ELF-1 (cell line): ENCODE results near the gene RNU1-4.
A peak's percentile ranks its signal among the peaks of the same experiment; 100 is the strongest.
"Not testable (repeated sequence)": the region's sequence is repeated elsewhere in the genome, so short reads cannot be mapped to it uniquely, and the experiment has no call there.

Source experiments
- DNase-seq: peaks from one replicate; pipeline ENCODE4 v3.0.0-alpha.2; 2016; ENCODE audit warnings: low read depth, low spot score

Gene RNU1-4

GRCh38 chr1:16740047-16740964 is at the start of gene RNU1-4:
Gene RNU1-4 (plus strand): TSS chr1:16740516.
- DNase-seq: not testable (repeated sequence)

DNA sequence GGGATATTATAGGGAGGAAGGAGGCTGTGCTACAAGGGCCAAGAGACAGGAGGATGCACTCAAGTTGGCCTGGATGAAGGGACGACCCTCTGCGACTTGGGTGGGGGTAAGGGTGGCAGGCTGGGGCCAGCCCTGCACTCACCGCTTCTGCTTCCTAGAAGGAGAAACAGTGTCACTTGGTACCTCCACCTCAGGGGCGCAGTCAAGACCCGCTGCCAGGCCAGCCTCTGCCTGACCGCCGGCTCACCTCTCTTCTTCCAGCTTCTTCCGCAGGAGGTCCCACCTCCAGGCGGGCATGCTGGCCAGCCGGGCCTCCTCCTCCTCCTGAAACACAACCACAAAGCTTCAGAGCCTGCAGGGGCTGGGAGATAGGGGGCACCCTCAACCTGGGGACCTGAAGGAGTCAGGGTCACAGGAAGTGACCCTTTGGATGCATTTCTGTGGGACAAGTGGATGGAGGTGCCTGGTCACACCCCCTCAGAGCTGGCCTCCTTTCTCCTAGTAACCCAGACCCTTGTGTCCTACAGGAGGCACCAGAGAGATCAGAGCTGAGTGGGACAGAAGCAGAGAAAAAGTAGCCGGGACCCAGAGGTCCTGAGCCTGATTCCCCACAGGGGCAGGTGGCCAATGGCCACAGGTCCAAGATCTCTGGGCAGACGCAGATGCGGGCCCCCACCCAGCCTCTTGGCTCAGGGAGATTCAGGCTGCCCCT is 49.2 kb upstream of the RNU1-4 start:
- not testable (repeated sequence) for DNase-seq

DNA sequence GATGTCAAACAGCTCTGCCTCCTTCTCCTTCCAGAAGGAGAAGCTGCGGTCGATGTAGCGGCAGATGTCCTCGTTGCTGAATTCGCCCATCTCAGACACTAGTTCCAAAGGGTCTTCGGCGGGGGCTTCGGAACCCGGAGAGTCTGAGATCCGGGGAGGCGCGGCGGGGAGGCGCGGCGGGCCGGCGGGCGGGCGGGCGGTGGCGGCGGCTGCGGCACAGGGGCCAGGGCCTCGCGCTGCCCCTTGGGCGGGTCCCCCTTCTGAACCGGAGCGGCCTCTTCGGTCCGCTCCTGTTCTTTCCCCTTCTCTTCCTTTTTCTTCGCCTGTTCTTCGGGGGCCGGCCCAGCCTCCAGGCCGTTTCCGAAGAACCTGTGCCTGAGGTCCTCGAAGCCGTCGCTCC is 48.0 kb upstream of the RNU1-4 start:
- DNase-seq: not testable (repeated sequence)

- not testable (repeated sequence) for DNase-seq
Measured at GRCh38 chr1:16692717-16693448, 47.4 kb upstream of the RNU1-4 start.

DNA sequence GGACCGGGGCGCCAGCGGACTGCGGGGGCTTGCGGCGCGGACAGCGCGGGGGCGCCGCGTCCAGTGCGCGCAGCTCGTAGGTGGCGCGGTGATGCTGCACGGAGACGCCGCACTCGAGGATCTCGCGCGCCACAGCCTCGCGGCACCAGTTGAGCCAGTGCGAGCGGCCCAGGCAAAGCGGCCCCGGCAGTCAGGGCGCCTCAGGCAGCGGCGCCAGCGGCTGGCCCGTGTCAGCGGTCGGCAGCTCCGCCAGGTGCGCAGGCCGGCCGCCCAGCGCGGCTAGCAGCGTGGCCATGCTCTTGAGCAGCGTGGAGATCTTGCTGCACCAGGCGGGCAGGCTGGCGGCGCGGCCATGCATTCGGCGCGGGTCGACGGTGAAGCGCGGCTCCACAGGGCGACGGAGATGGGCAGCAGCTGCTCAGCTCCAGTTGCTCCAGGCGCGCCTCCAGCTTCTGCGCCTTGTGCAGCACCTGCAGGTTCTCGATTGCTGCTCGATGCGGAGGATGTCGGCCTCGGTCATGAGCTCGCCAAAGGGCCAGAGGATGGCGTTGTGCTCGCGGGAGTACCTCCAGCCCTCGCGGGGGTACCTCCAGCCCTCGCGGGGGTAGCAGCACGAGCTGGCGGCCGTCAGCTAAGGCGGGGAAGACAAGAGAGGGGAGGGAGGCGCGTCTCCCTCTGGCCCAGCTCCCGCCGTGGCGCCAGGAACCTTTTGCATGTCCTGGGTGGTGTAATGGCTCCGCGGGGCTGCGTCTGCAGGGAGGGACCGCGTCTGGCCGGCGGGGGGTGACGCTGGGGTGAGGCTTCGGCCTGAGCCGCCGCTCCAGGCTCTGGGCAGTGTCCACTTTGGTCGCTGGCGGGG is 46.6 kb upstream of the RNU1-4 start:
- DNase-seq: not testable (repeated sequence)

GRCh38 chr1:16694308-16694702 is 46.0 kb upstream of the RNU1-4 start:
- not testable (repeated sequence) for DNase-seq

GRCh38 chr1:16696507-16697150 is 43.7 kb upstream of the RNU1-4 start:
- DNase-seq: peak; percentile 39

GRCh38 chr1:16697152-16697551 is 43.2 kb upstream of the RNU1-4 start:
- DNase-seq: not testable (repeated sequence)

- DNase-seq: not testable (repeated sequence)
Measured at GRCh38 chr1:16699440-16699839, 40.9 kb upstream of the RNU1-4 start.

- DNase-seq: not testable (repeated sequence)
Measured at GRCh38 chr1:16700138-16700895, 40.0 kb upstream of the RNU1-4 start.

- not testable (repeated sequence) for DNase-seq
Measured at GRCh38 chr1:16701189-16701588, 39.1 kb upstream of the RNU1-4 start.

DNA sequence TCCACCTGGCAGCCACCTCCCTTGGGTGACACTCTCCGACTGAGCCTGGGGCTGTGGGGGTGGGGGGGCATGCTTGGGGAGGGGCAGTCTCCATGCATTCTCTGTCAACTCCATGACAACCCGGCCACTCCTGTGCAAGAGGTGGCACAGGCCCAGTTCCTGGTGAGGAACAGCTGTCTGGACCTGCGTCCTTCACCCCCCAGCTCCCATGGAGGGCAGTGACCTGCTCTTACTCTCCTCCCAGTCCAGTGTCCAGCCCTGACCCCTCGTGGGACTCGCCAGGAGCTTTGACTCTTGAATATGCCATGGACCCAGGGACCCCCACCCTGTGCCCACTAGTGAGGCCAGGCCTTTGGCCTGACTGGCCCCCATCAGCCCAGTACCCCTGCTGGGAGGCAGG is 38.0 kb upstream of the RNU1-4 start:
- DNase-seq: not testable (repeated sequence)

DNA sequence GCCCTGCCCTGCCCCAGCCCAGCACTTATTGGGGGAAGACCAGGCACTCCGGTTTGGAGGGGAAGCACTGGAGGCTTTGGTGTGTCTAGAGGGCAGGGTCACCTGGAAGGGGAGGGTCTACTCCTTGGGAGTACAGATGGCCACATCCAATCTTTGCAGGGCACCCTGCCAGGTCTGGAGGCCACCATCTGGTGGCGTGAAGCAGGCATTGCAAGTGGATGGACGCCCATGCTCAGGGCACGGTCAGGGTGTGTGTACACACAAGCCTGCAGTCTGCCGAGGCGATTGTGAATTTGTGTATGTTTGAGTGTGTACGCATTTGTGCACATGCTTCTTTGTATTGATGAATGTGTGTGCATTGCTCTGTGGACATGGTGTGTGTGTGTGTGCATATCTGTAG is 37.2 kb upstream of the RNU1-4 start:
- DNase-seq: not testable (repeated sequence)

- DNase-seq: not testable (repeated sequence)
Measured at GRCh38 chr1:16703602-16704001, 36.7 kb upstream of the RNU1-4 start.

DNA sequence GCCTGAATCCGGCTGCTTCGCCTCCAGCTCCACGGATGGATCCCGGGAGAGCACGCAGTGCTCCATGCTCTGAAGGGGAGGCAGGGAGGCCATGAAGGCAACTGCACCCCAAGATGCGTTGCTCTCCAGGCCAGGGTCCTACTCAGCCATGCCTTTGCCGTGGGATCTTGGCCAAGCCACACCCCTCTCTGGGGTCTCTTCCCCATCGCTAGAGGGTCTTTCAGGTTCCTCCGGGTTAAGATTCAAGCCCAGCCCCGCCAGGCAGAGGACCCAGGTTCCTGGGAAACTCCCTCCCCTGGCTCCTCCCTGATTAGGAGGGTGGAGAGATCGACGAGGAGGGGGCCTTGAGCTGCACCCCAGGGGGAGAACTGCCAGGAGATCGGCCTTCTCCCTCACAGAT is 36.2 kb upstream of the RNU1-4 start:
- DNase-seq: not testable (repeated sequence)

DNA sequence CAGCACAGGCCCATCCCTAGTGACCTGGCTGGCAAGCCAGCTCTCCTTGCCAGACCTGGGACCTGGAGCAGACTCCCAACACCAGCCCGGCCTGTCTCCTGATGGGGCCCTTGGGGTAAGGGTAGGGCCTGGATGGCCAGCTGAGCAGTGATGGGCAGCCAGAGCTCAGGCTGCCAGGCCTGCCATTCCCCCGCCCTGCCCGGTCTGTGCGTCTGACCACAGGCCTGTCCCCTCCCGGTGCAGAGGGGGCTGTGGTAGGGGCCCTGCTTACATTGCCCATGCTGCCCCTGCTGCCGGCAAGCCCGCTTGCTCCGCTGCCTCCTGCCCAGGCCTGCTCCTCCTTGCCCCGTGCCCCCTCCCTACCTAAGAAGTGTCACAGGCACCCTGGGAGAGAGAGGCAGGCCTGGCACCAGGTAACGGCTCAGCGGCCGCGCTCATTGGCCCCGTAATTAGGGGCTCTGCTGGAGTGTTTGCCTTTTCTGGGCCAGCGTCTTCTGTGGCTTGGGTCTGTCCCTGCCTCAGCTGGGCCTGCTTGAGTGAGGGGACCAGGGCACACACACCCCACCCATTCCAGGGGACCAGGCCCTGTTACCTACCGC is 35.7 kb upstream of the RNU1-4 start:
- not testable (repeated sequence) for DNase-seq

DNA sequence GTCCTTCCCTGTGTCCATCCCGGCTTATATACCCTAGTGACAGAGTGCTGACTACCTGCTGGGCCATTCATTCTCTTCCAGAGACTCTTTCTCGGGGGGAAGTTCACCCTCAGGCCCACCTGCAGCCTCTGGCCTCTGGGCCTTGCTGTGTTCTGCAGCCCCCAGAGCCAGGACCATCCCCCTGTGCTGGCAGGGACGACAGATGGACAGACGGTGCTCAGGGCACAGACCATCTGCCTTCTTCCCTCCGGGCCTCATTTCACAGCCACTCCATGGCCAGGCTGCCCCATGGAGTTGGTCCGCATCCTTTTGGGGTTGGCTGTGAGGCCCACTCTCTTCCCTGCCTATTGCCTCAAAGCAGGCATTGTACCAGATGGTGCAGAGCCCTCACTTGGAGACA is 34.0 kb upstream of the RNU1-4 start:
- DNase-seq: not testable (repeated sequence)

DNA sequence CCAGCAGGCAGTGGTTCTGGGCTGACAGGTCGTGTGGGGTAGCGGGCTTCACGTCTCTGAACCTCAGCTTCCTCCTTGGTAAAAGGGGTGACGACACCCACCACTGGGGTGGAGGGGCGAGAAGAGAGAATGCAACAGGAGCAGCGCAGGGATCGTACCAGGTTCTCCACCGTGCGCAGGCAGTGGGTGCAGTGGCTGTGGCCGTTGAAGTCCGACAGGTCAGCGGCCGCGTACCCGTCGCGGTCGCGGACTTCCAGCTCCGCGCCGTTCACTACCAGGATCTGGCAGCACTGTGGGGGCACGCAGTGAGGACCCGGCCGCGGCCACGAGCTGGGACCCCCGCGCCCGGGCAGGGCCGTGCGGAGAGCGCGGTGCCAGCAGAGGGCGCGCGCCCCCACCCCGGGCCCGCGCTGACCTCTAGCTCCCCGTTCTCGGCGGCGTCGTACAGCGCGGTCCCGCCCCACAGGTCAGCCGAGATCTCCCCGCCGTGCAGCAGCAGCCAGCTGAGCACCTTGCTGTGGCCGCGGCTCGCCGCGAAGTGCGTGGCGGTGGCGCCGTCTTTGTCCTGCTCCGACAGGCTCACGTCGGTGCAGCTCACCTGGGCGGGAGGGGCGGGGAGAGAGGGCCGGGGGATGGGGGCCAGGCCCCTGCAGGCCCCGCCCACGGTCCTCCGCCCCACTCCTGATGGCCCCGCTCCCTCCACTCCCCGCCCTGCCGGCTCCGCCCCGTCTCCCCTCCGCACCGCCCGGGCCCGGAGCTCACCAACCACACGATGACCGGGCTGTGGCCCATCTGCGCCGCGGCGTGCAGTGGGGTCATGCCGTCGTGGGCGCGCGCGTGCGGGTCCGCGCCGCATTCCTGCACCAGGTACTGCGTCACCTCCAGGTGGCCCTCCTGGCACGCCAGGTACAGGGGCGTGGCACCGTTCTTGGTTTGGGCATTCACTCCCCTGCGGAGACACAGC is 32.9 kb upstream of the RNU1-4 start:
- not testable (repeated sequence) for DNase-seq
